Kidney (tissue), 14 donors: ENCODE measurements around the gene ZYG11B. TPM values are rescaled to one million over a fixed set of nuclear protein-coding genes. Genes with fewer than 3 reads are reported as not detected.

ENCODE experiments used
- DNase-seq, 5 donors: peaks; one replicate each; pipeline ENCODE4 v3.0.0-alpha.2; 2013 to 2020
- FAIRE-seq: peaks from 2 replicates; lab custom pipeline; 2012; peaks lifted over from hg19 to GRCh38; lab: Jason Lieb, UNC
- H3K27ac ChIP-seq, 2 donors: one replicate each; pipeline ENCODE4 v1.7.0; 2013; ENCODE audit warnings: low read depth in 2 of 2, low read length in 2 of 2, inconsistent platforms in 1 of 2
- H3K27me3 ChIP-seq: one replicate; pipeline ENCODE4 v1.7.1; 2013; ENCODE audit warnings: low read length, inconsistent platforms; ENCODE audit not compliant: control insufficient read depth, insufficient read depth
- H3K36me3 ChIP-seq, 3 donors: one replicate each; pipeline versions ENCODE4 v1.7.0 to v1.7.1; 2013; ENCODE audit warnings: low read length in 3 of 3, control low read depth in 1 of 3, inconsistent platforms in 1 of 3; ENCODE audit not compliant: insufficient read depth in 3 of 3, control insufficient read depth in 2 of 3
- H3K4me1 ChIP-seq, 3 donors: one replicate each; pipeline versions ENCODE4 v1.7.0 to v1.7.1; 2013; ENCODE audit warnings: low read length in 3 of 3, inconsistent platforms in 1 of 3, low read depth in 1 of 3; ENCODE audit not compliant: control insufficient read depth in 2 of 3, insufficient read depth in 2 of 3
- H3K4me3 ChIP-seq, 3 donors: one replicate each; pipeline versions ENCODE4 v1.7.0 to v1.8.1; 2013; ENCODE audit warnings: low read length in 3 of 3, control low read depth in 1 of 3, inconsistent platforms in 1 of 3
- H3K9ac ChIP-seq, 3 donors: one replicate each; pipeline versions ENCODE4 v1.7.0 to v1.7.1; 2013; ENCODE audit warnings: low read length in 3 of 3, control low read depth in 1 of 3, inconsistent platforms in 1 of 3
- H3K9me3 ChIP-seq, 3 donors: one replicate each; pipeline versions ENCODE4 v1.7.0 to v1.7.1; 2013; ENCODE audit warnings: low read length in 3 of 3, control low read depth in 1 of 3, inconsistent platforms in 1 of 3; ENCODE audit not compliant: control insufficient read depth in 2 of 3, insufficient read depth in 1 of 3
- intact Hi-C: fragments of 100-400 bp; cut with DNase I; formaldehyde crosslinking; loops from one replicate; pipeline ENCODE4 v1.11.1; 2022
- polyA plus RNA-seq: library from polyadenylated mRNA; stranded (reverse); fragments of 350-450 nt; fragmentation: Illumina TruSeq; extraction: RNeasy Lipid Tissue Mini Kit (QIAGEN cat#74804); gene quantifications from one replicate; pipeline ENCODE4 v1.2.3, GENCODE V29; 2014; ENCODE audit warnings: low read depth, low replicate concordance; ENCODE audit not compliant: insufficient read depth
- total RNA-seq: library from RNA; stranded (reverse); fragmentation: NEBNext Ultra II Directional; extraction: Animal tissue kit (Norgen Biotek cat#: 25700); gene quantifications from one replicate; pipeline ENCODE4 v1.2.1, GENCODE V29; 2021
- TF ChIP-seq, protein P1 (sequence below): IDR thresholded peaks from 3 replicates; pipeline ENCODE4 v1.5.1; 2012; ENCODE audit warnings: mild to moderate bottlenecking, moderate library complexity, borderline replicate concordance; ENCODE audit not compliant: insufficient read depth; ENCODE audit errors: extremely low read depth
- donor health status: control.
- donor health status: control.
- donor health status: control.
- donor health status: control.
- donor health status: control.
- donor health status: DM: yes; HTN: yes; CAD: no.
- donor health status: Normal renal cell carcinoma (clear cell type).

Gene ZYG11B
- total and polyA plus RNA-seq, 2 donors from 2014 or later = 7.8 to 28.2 TPM

DNA sequence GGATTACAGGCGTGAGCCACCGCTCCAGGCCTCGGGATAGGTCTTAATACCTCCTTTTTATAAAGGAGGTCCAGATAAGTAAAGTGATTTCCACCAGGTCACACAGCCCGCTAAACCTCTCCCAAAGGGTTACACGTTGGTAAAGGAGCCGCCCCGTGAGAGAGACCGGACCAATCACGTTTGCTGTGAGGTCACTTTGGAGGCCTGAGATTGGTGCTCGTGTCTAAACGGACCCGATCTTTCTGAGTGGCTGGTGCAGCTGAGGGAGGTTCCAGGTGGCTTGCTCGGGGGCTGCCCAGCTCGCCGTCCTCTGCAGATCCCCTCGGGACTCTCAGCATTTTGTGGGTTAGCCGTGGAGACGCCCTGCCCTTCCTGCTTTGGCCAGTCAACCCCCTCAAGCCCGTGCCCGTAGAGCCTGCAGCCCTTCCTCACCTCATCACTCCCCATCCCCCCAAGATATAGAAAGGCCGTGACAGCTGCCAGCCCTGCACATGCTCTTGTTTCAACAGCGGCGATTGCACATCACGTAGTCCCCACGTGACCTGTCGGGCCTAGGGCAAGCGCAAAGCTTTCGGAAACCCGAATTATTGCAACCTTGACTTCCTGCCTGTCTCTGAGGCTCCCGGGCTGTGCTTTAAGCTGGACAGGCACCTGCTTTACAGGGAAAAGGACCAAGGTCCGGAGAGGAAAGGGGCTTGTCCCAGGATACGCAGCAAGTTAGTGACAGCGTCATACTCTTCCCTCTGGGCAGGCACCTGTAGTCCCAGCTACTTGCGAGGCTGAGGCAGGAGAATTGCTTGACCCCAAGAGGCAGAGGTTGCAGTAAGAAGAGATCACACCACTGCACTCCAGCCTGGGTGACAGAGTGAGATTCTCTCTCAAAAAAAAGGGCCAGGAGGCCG is 23.1 kb upstream of the ZYG11B start:
- H3K9me3 ChIP-seq = no peaks in the 10 kb centered on the region
- H3K27ac ChIP-seq = peak overlapping the region; percentile 84 to 95
- H3K9ac ChIP-seq = peak overlapping the region; percentile 68 to 94 (median 89)
- H3K4me1 ChIP-seq = peaks cover 0 to 12% (median 8%) of the 10 kb centered on the region in 3 donors
- FAIRE-seq (no peak), DNase-seq (peak; percentile 92 to 97 (median 94))
- H3K36me3 ChIP-seq = no peaks in the 10 kb centered on the region
- H3K4me3 ChIP-seq = peak overlapping the region; percentile 66 to 84 (median 73)
- intact Hi-C loops = no loop called here
- H3K27me3 ChIP-seq = no peaks in the 10 kb centered on the region
- TF ChIP-seq, protein P1, sequence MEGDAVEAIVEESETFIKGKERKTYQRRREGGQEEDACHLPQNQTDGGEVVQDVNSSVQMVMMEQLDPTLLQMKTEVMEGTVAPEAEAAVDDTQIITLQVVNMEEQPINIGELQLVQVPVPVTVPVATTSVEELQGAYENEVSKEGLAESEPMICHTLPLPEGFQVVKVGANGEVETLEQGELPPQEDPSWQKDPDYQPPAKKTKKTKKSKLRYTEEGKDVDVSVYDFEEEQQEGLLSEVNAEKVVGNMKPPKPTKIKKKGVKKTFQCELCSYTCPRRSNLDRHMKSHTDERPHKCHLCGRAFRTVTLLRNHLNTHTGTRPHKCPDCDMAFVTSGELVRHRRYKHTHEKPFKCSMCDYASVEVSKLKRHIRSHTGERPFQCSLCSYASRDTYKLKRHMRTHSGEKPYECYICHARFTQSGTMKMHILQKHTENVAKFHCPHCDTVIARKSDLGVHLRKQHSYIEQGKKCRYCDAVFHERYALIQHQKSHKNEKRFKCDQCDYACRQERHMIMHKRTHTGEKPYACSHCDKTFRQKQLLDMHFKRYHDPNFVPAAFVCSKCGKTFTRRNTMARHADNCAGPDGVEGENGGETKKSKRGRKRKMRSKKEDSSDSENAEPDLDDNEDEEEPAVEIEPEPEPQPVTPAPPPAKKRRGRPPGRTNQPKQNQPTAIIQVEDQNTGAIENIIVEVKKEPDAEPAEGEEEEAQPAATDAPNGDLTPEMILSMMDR = no peak

DNA sequence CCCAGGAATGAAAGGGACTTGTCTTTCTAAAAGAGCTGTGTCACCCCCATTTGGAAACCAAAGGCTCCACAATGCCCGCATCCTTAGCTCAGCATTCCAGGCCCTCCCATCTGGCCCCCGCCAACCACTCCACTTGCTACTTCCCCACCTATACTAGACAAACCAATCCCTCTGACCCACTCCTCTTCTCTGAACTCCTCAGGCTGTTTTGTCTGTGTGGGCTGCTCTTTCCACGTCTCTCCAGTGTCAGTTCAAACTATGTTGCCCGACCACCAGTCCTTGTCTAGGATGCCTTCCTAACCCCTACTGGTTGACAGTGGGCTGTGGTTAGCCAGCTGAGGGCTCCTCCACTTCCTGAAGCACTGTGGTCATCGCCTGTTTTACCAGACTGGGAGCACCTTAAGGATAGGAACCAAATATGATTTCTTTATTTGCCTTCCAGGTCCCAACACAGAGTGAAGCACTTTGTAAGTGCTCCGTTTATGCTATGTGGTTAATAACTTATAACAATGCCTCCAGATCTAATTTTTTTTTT is 20.1 kb upstream of the ZYG11B start:
- Histone ChIP-seq H3K27me3 (no peaks in the 10 kb centered on the region), H3K36me3 (no peaks in the 10 kb centered on the region), H3K27ac (no peak overlapping the region), H3K9ac (no peak overlapping the region), H3K4me1 (peaks cover 0 to 5% (median 4%) of the 10 kb centered on the region in 3 donors), H3K9me3 (no peaks in the 10 kb centered on the region), H3K4me3 (no peak overlapping the region)
- no peak for FAIRE-seq
- TF ChIP-seq, protein P1 = no peak
- intact Hi-C loops = no loop called here
- no peak for DNase-seq

DNA sequence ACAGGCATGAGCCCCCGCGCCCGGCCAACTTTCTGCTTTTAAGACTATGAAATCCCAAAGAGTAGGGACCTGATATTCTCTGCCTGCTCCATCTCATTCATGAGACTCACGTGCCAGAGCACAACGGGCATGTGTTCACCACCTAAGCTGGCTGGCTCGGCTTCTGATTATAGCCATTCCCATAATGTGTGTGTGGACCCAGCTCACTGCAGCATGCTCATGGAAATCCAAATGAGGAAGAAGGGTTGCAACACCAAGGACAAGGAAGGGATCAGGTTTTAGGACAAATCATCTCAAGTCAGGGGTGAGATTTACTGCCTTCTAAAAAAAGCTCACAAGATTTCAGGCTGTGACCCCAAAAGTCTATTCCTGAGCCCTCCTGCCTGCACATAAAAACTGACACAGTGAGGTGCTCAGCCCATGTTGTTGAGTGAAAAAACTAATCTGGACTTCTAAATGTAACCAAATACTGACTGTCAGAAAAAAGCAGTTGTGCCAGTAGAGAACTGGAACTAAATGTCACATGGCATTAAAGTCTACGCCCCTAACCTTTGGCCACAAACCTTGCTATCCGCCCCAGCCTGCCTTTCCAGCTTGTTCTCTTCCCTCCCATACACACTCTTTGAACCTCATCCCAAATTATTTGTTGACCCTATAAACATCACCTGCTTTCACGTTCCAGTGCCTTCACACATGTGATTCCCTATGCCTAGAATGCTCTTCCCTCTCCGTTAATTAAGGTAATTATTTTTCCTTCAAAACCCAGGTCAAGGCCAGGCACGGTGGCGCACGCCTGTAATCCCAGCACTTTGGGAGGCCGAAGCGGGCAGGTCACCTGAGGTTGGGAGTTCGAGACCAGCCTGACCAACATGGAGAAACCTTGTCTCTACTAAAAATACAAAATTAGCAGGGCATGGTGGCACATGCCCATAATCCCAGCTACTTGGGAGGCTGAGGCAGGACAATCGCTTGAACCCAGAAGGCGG is 19.0 kb upstream of the ZYG11B start:
- H3K9me3 ChIP-seq = no peaks in the 10 kb centered on the region
- FAIRE-seq (no peak), DNase-seq (no peak)
- H3K27ac ChIP-seq = no peak overlapping the region
- no peaks in the 10 kb centered on the region for H3K36me3 ChIP-seq
- intact Hi-C loops = no loop called here
- no peaks in the 10 kb centered on the region for H3K27me3 ChIP-seq
- TF ChIP-seq, protein P1 = no peak
- no peak overlapping the region for H3K9ac ChIP-seq
- H3K4me3 ChIP-seq = no peak overlapping the region
- peaks cover 0 to 4% (median 3%) of the 10 kb centered on the region in 3 donors for H3K4me1 ChIP-seq
